ENCODE data around the gene VSTM1.

The VSTM1 gene

GRCh38 chr19:54009440-54009839 is 54.3 kb downstream of the VSTM1 start:
- DNase-seq, result no peak

DNA sequence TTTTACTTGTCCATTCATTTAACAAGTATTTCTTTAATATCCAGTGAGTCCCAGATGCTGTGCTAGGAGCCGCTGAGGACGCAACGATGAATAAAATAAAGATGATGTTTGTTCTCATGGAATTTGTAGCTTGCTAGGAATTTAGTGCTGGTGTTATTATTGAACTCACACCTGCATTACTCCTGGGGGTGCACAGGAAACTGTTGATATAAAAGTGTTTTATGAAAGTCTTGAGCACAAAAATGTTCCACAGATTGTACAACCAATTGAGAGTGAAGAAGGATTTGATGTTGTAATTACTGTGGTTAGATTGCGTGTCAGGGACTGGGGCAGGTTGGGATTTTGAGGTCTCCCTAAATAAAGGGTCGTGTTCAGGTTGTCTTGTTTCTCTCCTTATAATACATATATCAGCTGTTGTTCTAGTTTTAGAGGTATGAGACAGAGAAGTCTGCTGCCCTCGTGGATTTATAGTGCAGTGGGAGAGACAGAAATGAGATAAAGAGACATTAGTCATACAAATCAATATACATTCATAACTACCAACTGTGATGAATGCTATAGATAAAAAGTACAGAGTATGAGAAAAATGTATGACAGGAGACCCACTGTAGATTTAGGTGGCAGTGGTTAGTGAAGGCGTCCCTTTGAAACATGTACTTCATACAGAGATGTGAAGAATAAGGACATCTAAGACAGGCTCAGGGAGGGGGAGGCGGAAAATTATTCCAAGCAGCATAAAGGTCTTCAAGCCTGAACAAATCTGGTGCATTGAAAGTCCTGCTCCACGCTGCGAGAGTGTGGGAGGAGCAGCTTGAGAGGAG is 61.0 kb downstream of the VSTM1 start:
- DNase-seq, result no peak

DNA sequence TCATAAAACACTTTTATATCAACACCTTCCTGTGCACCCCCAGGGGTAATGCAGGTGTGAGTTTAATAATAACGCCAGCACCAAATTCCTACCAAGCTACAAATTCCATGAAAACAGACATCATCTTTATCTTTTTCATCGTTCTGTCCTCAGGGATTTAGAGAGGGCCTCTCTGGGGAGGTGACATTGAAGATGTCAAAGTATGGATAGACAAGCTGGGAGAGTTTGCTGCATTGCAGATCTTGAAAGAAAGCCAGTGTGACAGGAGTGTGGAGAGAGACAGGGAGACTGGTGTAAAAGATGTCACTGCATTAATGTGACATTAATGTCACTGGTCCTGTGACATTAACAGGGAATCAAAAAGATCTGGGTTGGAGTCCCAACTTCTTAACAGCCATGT is 62.2 kb downstream of the VSTM1 start:
- DNase-seq, result no peak

GRCh38 chr19:53999694-54000093 is 64.0 kb downstream of the VSTM1 start:
- no peak for DNase-seq

GRCh38 chr19:53998223-53998622 is 65.5 kb downstream of the VSTM1 start:
- no peak for DNase-seq

DNA sequence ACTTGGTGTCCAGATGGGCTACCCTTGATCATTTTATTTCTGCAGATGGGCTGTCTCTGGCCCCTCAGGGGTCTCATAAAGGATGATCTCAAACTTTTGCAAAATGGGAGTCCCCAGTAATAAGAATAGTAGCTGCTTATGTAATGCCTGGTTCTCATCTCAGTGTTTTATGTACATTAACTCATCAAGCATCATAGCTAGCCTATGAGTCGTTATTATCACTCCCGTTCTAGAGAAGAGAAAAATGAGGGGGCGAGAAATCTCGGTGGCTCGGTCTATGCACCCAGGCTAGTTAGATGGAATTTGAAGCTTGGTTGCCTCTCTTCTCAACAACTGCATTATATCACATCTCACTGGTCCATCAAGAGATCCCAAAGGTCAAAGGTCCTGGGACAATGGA is 68.9 kb downstream of the VSTM1 start:
- DNase-seq, result no peak

GRCh38 chr19:53993448-53993847 is 70.2 kb downstream of the VSTM1 start:
- DNase-seq, result no peak

DNA sequence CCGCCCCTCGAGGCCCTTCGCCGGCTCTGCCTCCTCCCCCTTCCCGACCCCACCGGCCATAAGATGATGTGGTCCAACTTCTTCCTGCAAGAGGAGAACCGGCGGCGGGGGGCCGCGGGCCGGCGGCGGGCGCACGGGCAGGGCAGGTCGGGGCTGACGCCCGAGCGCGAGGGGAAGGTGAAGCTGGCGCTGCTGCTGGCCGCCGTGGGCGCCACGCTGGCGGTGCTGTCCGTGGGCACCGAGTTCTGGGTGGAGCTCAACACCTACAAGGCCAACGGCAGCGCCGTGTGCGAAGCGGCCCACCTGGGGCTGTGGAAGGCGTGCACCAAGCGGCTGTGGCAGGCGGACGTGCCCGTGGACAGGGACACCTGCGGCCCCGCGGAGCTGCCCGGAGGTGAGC is 70.9 kb downstream of the VSTM1 start:
- DNase-seq, result no peak

DNA sequence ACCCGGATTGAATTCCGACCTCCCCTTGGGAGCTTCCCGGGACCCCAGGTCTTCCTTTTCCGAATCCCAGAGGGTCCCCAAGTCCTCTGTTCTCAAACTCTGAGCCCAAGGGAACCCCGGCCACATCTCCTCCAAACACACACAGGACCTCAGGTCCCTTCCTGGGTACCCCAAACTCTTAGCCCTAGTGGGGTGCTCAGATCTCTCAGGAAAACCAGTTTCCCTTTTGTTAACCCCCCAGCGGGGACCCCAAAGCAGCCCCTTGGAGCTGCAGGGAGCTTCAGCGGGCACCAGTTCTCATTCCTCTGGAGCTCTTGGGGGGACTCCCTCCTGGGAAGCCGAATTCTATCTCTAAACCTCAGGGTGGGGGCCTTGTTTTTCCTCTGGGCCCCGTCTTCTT is 71.5 kb downstream of the VSTM1 start:
- DNase-seq, result no peak

DNA sequence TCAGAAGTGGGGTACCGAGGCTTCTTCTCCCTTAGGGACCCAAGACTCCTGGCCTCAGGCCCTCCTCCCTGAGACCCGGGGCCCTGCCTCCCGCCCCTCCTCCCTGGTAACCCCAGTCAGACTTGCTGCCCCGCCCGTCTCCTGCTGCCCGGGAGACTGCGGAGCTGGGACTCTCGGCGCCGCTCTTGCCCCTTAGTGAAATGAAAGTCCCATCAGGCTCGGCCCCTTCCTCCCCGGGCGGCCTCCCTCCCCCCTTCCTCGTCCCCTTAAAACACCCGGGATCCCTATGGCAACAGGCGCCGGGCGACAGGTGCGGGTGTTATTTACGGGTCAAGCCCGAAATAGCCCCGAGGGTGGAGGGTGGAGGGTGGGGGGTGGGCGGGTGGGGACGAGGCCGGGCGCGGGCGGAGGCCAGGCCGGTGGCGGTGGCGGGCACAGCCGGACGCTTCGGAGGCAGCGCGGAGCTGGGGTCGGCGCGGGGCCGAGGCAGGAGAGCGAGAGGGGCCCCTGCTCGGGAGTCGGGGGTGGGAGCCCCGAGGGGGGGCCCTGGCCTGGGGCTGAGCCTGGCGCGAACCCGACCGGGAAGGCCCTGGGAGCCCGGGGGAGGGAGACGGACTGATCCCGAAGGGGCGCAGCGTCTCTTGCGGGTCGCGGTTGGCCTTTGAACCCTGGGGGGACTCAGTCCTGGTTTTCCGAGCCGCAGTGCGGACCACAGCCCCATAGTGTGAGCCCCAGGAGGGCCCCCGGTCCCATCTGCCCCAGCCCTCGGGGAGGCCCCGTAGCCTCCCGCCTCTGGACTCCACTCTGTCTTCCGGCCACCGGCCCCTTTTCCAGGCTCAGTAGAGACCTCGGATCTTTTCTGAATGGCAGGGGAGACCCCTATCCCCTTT is 72.2 kb downstream of the VSTM1 start, which contains the start of gene CACNG6:
Gene CACNG6, plus strand, starts transcription at position 414 of the 890 bp plus-strand sequence. CDS start 1,241 bp downstream, outside the sequence.
- no peak for DNase-seq

Measured in hematopoietic multipotent progenitor cell treated with erythropoietin and hydrocortisone succinate and interleukin-3 and kit ligand, for 8 days (in vitro differentiated cells).